GM18861 (cell line): ENCODE results near the gene PANK2.
"Not testable (repeated sequence)": the region's sequence is repeated elsewhere in the genome, so short reads cannot be mapped to it uniquely, and the experiment has no call there.

Source experiments
- ATAC-seq: cut with Tn5 transposase; IDR thresholded peaks from one replicate; pipeline ENCODE4 v1.9.1; 2021; ENCODE audit not compliant: unreplicated experiment

PANK2 gene

DNA sequence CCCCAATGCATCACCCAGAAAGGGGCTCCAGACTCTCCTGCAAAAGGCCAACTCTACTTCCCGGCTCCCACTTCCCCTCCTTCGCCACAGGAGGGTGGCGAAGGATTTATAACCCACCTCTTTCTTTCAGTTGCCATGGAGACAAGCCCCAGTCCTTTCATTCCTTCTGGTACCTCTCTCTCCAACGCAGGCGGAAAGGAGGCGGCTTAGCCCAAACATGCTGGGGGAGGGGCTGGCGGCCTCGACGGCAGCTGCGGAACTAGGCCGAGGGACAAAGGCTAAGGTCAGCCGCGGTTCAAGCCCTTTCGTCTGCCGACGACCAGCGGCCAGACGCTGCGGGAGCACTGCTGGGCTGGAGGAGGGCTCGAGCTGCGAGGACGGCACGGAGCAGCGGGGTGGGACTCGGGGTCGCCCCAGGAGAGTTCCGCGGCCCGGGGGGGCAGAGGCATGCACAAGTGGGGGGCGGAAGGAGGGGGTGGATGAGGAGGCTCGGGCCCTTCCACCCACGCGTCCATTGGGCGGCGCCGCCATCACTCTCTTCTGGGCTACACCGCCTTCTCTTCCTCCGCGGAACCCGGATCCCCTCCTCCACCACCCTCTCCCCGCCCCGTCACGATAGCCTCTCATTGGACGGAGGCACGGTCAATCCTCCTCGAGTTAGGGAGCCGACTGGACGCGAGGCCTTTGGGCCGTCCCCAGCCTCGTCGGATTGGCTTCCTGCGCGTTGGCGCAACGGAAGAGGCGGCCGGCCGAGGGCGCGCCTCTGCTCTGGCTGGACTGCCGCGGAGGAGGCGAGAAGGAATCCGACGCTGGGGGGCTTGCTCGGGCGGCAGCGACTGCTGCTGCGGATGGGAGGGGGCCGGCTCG, at the start of gene PANK2:
TSS of gene PANK2 (plus strand) at position 766 of the 867 bp plus-strand sequence.
- ATAC-seq, result peak; percentile 84

DNA sequence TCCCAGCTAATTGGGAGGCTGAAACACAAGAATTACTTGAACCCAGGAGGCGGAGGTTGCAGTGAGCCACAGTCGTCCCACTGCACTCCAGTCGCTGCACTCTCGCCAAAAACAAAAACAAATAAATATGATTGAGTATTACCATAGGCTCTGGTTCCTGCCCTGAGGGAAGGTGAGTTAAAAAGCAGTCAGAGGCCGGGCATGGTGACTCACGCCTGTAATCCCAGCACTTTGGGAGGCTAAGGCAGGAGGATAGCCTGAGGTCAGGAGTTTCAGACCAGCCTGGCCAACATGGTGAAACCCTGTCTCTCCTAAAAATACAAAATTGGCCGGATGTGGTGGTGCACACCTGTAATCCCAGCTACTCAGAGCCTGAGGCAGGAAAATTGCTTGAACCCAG, 49.0 kb upstream of the PANK2 start:
- ATAC-seq, result not testable (repeated sequence)

DNA sequence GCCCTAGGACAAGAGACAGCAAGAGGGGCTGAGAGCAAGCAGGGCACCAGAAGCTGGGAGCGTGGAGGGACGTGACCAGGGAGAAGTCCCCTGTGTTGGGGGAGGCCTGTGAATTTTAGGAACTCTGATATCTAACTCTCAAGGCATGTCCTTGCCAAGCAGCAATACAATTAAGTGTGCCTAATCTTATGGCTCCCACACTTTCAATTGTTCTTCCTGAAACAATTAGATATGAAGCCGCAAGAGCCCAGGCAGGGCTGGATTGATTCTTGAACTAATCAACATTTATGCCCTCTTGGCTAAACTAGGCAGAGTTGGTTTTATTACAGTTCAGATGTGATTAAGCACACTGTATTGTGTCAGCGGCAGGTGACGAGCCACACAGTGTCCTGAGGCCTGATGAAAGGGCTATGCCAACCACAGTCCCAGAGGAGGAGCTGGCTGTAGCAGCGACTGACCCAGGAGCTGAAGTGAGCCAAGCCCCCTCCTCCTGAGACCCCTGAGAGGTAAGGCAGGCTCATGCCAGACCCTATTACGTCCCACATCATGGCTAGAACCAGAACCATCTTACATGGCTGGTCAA, 46.7 kb upstream of the PANK2 start:
- ATAC-seq, result no peak

DNA sequence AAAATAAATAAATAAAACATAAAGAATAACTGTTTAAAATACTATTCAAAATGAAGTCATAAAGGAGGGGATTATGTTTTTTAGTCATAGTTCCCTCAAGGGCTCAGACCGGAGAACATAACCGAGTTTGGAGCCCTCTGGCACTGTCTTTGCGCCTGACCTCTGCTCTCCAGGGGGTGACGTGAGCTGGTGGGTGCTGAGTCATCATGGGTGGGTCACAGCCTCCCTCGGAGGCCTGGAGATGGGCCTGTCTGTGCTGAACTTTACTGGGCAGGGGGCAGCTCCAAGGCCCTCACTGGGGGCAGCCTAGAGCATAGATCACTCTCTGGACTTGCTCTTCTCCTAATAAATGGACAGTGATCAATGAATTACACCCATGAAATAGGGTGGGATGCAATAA, 45.7 kb upstream of the PANK2 start:
- no peak for ATAC-seq

DNA sequence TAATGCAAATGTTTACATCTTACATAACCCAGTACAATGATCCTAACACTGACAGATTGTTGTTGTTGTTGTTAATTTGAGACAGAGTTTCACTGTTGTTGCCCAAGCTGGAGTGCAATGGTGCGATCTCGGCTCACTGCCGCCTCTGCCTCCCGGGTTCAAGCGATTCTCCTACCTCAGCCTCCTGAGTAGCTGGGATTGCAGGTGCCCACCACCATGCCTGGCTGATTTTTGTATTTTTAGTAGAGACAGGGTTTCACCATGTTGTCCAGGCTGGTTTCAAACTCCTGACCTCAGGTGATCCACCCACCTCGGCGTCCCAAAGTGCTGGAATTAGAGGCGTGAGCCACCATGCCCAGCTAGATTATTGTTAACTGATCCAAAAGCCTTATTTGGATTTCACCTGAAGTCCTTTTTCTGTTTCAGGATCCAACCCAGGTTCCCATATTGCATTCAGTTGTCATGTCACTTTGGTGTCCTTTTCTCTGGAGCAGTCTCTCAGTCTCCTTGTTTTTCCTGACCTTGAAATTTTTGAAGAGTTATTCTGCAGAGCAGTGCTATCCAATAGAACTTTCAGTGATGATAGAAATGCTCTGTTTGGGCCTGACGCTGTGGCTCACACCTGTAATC, 45.1 kb upstream of the PANK2 start:
- not testable (repeated sequence) for ATAC-seq

DNA sequence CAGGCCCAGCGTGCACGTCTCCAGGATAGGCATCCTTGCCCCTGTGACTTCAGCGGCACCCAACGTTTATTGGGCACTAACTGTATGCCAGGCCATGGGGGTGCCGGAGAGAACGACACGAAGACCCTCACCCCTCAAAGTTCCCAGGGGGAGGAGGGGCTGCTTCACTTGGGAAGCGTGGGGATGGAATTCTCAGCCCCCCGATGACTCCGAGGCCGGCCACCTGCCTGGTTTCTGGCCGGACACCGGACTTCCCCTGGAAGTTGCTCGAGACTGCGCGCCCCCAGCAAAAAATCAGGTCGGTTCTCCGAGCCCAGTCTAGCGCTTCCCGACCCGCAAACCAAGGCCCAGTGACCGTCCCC, 42.8 kb upstream of the PANK2 start:
- no peak for ATAC-seq

DNA sequence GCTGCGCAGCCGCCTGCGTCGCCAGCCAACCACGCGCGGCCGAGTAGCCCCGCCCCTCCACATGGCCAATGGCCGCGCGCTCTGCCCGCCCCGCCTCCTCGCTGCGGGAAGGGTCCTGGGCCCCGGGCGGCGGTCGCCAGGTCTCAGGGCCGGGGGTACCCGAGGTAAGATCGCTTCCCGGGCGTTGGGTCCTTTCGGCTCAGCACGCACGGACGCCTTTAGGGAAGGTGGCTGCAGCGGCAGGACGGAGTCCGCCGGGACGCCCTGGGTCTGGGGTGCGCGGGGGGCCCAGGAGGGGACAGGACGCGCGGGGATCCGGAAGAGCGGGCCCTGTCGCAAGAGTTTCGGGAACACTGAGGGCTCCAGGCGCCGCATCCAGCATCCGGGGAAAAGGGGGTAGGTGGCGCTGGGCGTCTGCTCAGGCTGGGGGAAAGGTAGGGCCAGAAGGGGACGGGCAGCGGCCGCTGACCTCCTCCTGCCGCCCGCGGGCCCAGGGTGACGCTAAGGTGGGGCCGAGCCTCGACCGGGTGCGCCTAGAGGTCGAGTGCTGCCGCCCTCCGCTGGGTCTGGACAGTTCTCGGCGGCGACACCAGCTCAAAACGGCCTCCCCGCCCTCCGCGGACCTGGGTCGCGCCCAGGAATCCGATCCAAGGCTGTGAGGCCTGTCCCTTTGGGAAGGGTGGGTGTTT, 42.3 kb upstream of the PANK2 start, which contains the start of gene MAVS:
TSS of gene MAVS (plus strand) at position 95 of the 689 bp plus-strand sequence. CDS start 7,791 bp downstream, outside the sequence.
- peak; percentile 88 for ATAC-seq

DNA sequence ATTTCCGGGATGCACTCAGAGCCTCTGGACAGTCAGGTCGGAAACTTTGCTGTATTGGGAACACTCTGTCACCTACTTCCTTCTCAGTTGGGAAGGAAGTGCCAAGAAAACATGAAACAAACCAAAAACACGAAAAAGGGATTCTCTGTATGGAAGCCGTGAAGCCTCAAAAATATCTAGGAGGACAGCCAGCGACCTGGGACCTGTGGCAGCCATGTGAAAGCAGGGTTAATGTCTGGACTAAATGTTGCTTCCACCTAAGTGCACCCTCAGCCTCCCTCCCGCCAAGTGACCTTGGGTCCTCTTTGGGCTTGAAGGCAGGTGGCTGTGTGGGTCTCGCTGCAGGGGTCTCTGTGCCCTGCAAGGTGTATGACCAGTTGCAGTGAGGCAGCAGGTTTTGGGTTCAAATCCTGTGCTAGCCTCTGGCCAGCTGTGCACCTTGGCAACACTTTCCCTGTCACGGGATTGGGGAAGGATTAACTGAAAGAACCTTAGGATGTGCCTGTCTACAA, 41.7 kb upstream of the PANK2 start:
- no peak for ATAC-seq

DNA sequence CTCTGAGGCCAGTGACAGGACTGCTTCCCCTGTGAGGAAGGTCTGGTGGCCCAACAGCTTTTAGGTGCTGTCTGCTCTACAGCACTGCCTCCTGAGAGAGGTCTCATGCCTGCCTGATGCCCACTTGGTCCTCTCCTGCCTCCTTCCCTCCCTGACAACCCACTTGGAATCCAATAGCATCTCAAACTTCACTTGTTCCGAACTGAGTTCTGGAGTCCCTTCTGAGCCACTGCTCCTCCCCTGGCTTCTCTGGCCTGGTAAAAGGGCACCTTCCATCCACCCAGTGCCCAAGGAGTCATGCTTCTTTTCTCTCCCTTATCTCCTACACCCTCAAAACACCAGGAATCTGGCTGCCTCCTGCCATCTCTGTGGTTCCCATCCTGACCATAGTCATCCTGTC, 40.6 kb upstream of the PANK2 start:
- no peak for ATAC-seq

DNA sequence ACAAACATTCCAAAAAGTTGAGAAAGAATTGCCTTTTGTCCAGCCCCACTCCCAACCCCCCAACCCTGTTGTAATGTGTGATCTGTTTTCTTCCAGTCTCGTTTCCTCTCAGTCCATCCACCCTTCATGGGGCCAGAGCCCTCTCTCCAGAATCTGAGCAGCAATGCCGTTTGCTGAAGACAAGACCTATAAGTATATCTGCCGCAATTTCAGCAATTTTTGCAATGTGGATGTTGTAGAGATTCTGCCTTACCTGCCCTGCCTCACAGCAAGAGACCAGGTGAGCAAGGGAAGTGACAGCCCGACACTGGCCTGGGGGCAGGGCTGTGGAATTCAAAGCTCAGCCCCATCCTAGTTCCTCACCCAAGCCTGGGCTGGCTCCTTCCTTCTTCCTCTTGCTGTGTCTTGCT, 34.7 kb upstream of the PANK2 start:
- no peak for ATAC-seq

DNA sequence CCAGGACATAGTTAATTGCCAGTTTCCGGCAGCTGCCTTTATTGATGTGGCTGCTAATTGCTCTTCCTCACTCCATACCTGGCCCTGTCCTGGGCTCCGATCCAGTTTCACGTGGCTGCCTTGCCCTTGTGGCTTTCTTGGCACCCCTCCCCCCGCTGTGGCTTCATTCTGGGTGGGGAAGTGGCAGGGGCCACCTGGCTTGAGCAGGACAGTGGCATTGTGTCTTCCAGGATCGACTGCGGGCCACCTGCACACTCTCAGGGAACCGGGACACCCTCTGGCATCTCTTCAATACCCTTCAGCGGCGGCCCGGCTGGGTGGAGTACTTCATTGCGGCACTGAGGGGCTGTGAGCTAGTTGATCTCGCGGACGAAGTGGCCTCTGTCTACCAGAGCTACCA, 31.8 kb upstream of the PANK2 start:
- no peak for ATAC-seq

DNA sequence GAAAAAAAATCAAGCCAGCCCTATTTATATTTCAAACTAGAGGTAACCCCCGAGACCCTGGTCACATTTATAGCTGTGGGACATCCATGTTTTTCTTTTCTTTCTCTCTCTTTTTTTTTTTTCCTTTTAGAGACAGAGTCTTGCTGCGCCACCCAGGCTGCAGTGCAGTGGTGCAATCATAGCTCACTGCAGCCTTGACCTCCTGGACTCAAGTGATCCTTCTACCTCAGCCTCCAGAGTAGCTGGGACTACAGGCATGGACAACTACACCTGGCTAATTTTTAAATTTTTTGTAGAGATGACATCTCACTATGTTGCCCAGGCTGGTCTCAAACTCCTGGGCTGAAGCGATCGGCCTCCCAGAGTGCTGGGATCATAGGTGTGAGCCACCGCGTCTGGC, 30.5 kb upstream of the PANK2 start:
- ATAC-seq, result no peak

DNA sequence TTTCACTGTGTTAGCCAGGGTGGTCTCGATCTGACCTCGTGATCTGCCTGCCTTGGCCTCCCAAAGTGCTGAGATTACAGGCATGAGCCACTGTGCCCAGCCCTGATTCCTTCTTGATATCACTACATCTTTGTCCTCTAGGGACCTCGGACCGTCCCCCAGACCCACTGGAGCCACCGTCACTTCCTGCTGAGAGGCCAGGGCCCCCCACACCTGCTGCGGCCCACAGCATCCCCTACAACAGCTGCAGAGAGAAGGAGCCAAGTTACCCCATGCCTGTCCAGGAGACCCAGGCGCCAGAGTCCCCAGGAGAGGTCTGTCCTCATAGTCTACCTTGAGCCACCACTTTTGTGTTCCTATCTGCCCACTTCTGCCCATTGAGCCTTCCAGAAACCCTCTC, 28.0 kb upstream of the PANK2 start:
- ATAC-seq, result no peak

DNA sequence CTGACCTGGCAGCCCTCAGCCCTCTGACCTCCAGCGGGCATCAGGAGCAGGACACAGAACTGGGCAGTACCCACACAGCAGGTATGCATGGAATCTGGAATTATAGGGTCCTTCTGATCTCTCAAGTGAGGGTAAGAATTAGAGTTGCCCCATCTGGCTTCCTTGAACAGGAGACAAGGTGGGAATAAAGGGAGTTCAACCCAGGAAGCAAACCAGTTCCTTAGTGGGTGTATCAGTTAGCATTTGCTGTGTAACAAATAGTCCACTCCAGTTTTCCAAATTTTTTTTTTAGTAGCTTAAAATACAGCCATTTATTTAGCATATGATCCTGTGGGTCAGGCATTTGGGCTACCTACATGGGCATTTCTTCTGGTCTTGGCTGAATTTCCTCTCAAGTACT, 26.9 kb upstream of the PANK2 start:
- ATAC-seq, result no peak

DNA sequence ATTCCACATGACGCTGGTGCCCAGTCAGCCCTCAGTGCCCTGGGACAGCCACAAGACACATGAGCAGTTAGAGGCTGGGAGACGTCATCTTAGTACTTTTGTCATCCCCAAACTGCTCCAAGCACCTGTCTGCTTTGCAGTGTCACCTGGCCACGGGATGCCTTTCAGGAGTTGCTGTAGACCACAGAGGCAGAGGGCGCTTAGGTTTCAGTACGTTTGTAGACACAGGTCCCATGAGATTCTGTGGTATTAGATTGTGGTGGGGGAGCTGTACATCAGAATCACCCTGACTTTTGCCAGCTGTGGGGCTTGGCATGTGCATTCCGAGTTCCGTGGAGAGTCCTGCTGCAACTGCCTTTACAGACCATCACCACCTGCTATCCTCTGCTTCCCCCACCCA, 25.9 kb upstream of the PANK2 start:
- ATAC-seq, result peak; percentile 40

DNA sequence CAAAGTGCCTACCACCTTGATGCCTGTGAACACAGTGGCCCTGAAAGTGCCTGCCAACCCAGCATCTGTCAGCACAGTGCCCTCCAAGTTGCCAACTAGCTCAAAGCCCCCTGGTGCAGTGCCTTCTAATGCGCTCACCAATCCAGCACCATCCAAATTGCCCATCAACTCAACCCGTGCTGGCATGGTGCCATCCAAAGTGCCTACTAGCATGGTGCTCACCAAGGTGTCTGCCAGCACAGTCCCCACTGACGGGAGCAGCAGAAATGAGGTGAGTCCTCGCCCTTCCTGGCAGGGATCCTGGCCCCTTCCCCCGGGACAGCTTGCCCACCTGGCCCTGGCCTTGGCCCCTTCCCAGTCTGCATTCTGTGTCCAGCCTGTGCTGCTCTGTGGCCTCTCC, 24.7 kb upstream of the PANK2 start:
- no peak for ATAC-seq

DNA sequence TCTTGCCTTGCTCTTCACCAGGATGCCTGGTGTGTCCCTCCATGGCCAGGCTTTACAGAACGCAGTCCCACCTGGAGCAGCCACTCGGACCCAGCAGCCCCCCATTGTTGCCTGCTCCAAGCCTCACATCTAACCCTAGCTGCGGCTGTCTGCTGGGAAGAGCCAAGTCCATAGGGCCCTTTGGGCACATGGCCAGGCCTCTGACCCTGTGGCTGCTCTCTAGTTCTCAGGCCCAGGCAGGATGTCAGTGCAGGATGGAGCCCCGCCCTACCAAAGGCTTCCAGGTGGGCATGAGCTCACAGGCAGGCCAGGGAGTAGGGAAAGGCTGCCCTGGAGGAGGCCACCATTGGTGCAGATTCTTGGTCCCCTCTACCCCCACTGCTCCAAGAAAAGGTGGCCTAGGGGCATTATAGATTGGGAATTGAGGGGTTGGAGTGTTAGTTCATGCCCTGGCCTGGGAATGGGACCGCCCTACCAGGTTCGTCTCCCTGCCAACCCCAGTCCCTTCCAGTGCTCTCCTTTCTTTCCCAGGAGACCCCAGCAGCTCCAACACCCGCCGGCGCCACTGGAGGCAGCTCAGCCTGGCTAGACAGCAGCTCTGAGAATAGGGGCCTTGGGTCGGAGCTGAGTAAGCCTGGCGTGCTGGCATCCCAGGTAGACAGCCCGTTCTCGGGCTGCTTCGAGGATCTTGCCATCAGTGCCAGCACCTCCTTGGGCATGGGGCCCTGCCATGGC, 23.9 kb upstream of the PANK2 start:
- ATAC-seq, result no peak

DNA sequence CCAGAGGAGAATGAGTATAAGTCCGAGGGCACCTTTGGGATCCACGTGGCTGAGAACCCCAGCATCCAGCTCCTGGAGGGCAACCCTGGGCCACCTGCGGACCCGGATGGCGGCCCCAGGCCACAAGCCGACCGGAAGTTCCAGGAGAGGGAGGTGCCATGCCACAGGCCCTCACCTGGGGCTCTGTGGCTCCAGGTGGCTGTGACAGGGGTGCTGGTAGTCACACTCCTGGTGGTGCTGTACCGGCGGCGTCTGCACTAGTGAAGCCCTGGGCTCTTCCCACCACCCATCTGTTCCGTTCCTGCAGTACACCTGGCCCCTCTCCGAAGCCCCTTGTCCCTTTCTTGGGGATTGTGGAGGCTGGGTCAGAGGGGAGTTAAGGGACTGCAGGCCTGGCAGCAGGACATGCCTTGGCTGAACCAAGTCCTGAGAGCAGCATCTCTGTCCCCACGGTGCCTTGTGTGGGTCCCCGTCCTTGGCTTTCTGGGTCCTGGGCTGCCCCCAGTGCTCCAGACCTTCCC, 23.2 kb upstream of the PANK2 start:
- no peak for ATAC-seq

DNA sequence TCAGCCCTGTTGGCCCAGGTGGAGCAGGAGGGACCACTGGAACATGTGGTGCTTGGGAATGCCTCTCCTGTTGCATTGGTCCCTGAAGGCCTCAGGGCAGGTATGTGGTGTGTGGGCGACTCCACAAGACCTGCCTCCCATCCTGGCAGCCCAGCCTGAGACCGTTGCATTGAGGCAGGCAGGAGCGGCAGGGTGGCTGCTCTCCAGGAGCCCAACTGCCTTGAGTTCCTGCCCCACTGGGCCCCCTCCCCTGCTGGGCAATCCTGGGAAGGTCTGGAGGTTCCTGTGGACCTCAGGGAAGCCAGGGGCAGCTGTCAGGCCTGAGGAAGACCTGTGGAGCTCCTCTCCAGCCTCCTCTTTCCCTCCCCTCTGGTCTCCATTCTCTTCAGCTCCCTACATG, 22.7 kb upstream of the PANK2 start:
- no peak for ATAC-seq

DNA sequence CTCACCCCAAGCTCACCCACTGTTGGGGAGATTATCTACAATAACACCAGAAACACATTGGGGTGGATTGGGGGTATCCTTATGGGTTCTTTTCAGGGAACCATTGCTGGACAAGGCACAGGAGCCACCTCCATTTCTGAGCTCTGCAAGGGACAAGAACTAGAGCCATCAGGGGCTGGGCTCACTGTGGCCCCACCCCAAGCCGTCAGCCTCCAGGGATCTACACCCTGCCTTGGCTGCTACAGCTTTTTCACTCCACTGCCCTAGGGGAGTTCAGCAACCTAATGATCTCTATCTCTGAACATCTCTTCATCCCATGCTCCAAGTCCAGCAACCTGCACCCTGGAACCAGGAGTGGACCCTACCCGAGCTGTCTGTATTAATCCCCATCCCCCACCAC, 21.4 kb upstream of the PANK2 start:
- no peak for ATAC-seq
